H1 (cell line): ENCODE data around the gene COL25A1. TPM values are rescaled to one million over a fixed set of nuclear protein-coding genes. Genes with fewer than 3 reads are reported as not detected.

ENCODE experiments used
- CTCF ChIA-PET: fragments of 300-600 bp; sonication (Branson Sonifier 250); formaldehyde crosslinking; loops from one replicate; lab custom pipeline; 2021; ENCODE audit not compliant: partially characterized antibody; lab: Charles Lee
- POLR2A ChIA-PET: fragments of 300-600 bp; sonication (Branson Sonifier 250); formaldehyde crosslinking; loops from one replicate; lab custom pipeline; 2021; ENCODE audit warnings: inconsistent platforms; ENCODE audit not compliant: partially characterized antibody; lab: Charles Lee
- DNase-seq, 2 experiments: peaks; one replicate each; pipeline versions ENCODE4 v3.0.0 to v3.0.0-alpha.2; 2010 to 2022; ENCODE audit warnings: low spot score in 2 of 2, low read depth in 1 of 2, mixed read lengths in 1 of 2
- FAIRE-seq: peaks from 2 replicates; lab custom pipeline; 2011; peaks lifted over from hg19 to GRCh38; lab: Jason Lieb, UNC
- H2AFZ ChIP-seq: 2 replicates; pipeline ENCODE4 v1.8.1; 2012; ENCODE audit warnings: low read length, inconsistent platforms
- H2AK5ac ChIP-seq: 2 replicates; pipeline ENCODE4 v1.6.1; 2013; ENCODE audit warnings: low read depth, low read length
- H2BK120ac ChIP-seq: replicated peaks from 2 replicates; pipeline ENCODE3; 2013; ENCODE audit warnings: low read depth, low read length, inconsistent platforms
- H2BK12ac ChIP-seq: 2 replicates; pipeline ENCODE4 v1.6.1; 2013; ENCODE audit warnings: low read depth, low read length
- H2BK15ac ChIP-seq: 2 replicates; pipeline ENCODE4 v1.6.1; 2013; ENCODE audit warnings: low read length
- H2BK20ac ChIP-seq: 2 replicates; pipeline ENCODE4 v1.6.1; 2013; ENCODE audit warnings: low read length
- H2BK5ac ChIP-seq: 2 replicates; pipeline ENCODE4 v1.6.1; 2013; ENCODE audit warnings: low read depth, low read length
- H3K14ac ChIP-seq: 2 replicates; pipeline ENCODE4 v1.6.1; 2013; ENCODE audit warnings: inconsistent platforms; ENCODE audit not compliant: insufficient read length
- H3K18ac ChIP-seq: 2 replicates; pipeline ENCODE4 v1.6.1; 2013; ENCODE audit warnings: low read length; ENCODE audit errors: extremely low read depth
- H3K23ac ChIP-seq: 2 replicates; pipeline ENCODE4 v1.6.1; 2013; ENCODE audit warnings: inconsistent platforms; ENCODE audit not compliant: insufficient read length
- H3K23me2 ChIP-seq: 2 replicates; pipeline ENCODE4 v1.6.1; 2013; ENCODE audit warnings: low read depth, low read length
- H3K27ac ChIP-seq: 2 replicates; pipeline ENCODE4 v1.6.1; 2011; ENCODE audit warnings: low read depth, low read length, inconsistent platforms
- H3K27me3 ChIP-seq, 4 experiments: replicated peaks in 1 of 4; 1 replicate in 1 of 4; 2 replicates in 3 of 4; pipeline versions ENCODE4 v1.6.1 to v1.8.1; 2011 to 2013; ENCODE audit warnings: low read length in 3 of 4, mild to moderate bottlenecking in 3 of 4, inconsistent platforms in 2 of 4, mixed read lengths in 2 of 4, moderate library complexity in 1 of 4; ENCODE audit not compliant: control insufficient read depth in 3 of 4, insufficient read depth in 3 of 4; ENCODE audit errors: extremely low read depth in 1 of 4
- H3K36me3 ChIP-seq, 4 experiments: 2 replicates each; pipeline versions ENCODE4 v1.6.1 to v1.8.1; 2011 to 2013; ENCODE audit warnings: mild to moderate bottlenecking in 4 of 4, low read length in 3 of 4, moderate library complexity in 2 of 4, control low read depth in 1 of 4, inconsistent platforms in 1 of 4; ENCODE audit not compliant: insufficient read depth in 4 of 4, control insufficient read depth in 2 of 4
- H3K4ac ChIP-seq: replicated peaks from 2 replicates; pipeline ENCODE3; 2013; ENCODE audit warnings: low read length, low read depth, mixed read lengths, inconsistent platforms; ENCODE audit not compliant: insufficient read length
- H3K4me1 ChIP-seq, 4 experiments: replicated peaks in 1 of 4; 1 replicate in 1 of 4; 2 replicates in 3 of 4; pipeline versions ENCODE4 v1.6.1 to v1.8.1; 2011 to 2013; ENCODE audit warnings: low read length in 3 of 4, inconsistent platforms in 2 of 4, mixed read lengths in 1 of 4; ENCODE audit not compliant: insufficient read depth in 4 of 4, control insufficient read depth in 3 of 4
- H3K4me2 ChIP-seq, 2 experiments: 2 replicates each; pipeline versions ENCODE4 v1.6.1 to v1.8.1; 2011 to 2013; ENCODE audit warnings: low read depth in 2 of 2, low read length in 2 of 2, control low read depth in 1 of 2, inconsistent platforms in 1 of 2, mild to moderate bottlenecking in 1 of 2; ENCODE audit not compliant: insufficient read depth in 1 of 2
- H3K4me3 ChIP-seq, 4 experiments: fragments of 200-600, 300-600 bp in 1 of 4; sonication (generic), shearing (Covaris generic), sonication (Bioruptor Twin) in 1 of 4; 2 replicates each; pipeline versions ENCODE4 v1.5.1 to v1.8.1; 2011 to 2016; ENCODE audit warnings: low read length in 4 of 4, low read depth in 3 of 4, control low read depth in 2 of 4, inconsistent platforms in 2 of 4, mild to moderate bottlenecking in 2 of 4, mixed read lengths in 1 of 4, moderate library complexity in 1 of 4; ENCODE audit not compliant: insufficient read depth in 2 of 4; ENCODE audit errors: extremely low read depth in 1 of 4
- H3K56ac ChIP-seq: replicated peaks from 2 replicates; pipeline ENCODE3; 2013; ENCODE audit warnings: low read depth, mild to moderate bottlenecking, mixed read lengths, low read length, inconsistent platforms; ENCODE audit not compliant: insufficient read length
- H3K79me1 ChIP-seq: 2 replicates; pipeline ENCODE4 v1.6.1; 2013; ENCODE audit warnings: low read depth, low read length, control low read depth
- H3K79me2 ChIP-seq, 2 experiments: 2 replicates each; pipeline versions ENCODE4 v1.6.1 to v1.8.1; 2012 to 2013; ENCODE audit warnings: low read length in 2 of 2, mild to moderate bottlenecking in 2 of 2, inconsistent platforms in 1 of 2; ENCODE audit not compliant: insufficient read depth in 2 of 2, control insufficient read depth in 1 of 2
- H3K9ac ChIP-seq, 4 experiments: replicated peaks in 1 of 4; 1 replicate in 1 of 4; 2 replicates in 3 of 4; pipeline versions ENCODE4 v1.6.1 to v1.8.1; 2011 to 2013; ENCODE audit warnings: low read depth in 3 of 4, low read length in 3 of 4, control low read depth in 2 of 4, mild to moderate bottlenecking in 2 of 4, moderate library complexity in 2 of 4, inconsistent platforms in 1 of 4; ENCODE audit errors: extremely low read depth in 1 of 4
- H3K9me3 ChIP-seq, 2 experiments: 2 replicates each; pipeline versions ENCODE4 v1.6.1 to v1.8.1; 2012 to 2013; ENCODE audit warnings: mild to moderate bottlenecking in 2 of 2, moderate library complexity in 2 of 2, control low read depth in 1 of 2, inconsistent platforms in 1 of 2, low read depth in 1 of 2, low read length in 1 of 2, mixed read lengths in 1 of 2; ENCODE audit not compliant: insufficient read depth in 2 of 2
- H4K20me1 ChIP-seq, 2 experiments: replicated peaks in 1 of 2; 2 replicates each; pipeline versions ENCODE3 to v1.8.1; 2011 to 2013; ENCODE audit warnings: inconsistent platforms in 2 of 2, low read length in 2 of 2, mild to moderate bottlenecking in 1 of 2; ENCODE audit not compliant: insufficient read depth in 2 of 2, control insufficient read depth in 1 of 2
- H4K5ac ChIP-seq: 2 replicates; pipeline ENCODE4 v1.6.1; 2013; ENCODE audit warnings: low read length, low read depth, mixed read lengths, inconsistent platforms; ENCODE audit not compliant: insufficient read length
- H4K8ac ChIP-seq: 2 replicates; pipeline ENCODE4 v1.8.0; 2013; ENCODE audit warnings: mild to moderate bottlenecking, moderate library complexity, low read length, inconsistent platforms; ENCODE audit not compliant: insufficient read depth; ENCODE audit errors: extremely low read depth
- H4K91ac ChIP-seq: replicated peaks from 2 replicates; pipeline ENCODE3; 2013; ENCODE audit warnings: low read length, mixed read lengths, inconsistent platforms; ENCODE audit not compliant: insufficient read length
- BCL11A ChIP-seq, 2 experiments: IDR thresholded peaks; one replicate each; pipeline ENCODE4 v1.6.1; 2011; ENCODE audit warnings: low read depth in 2 of 2, low read length in 2 of 2, mild to moderate bottlenecking in 2 of 2
- BRCA1 ChIP-seq: IDR thresholded peaks from 2 replicates; pipeline ENCODE4 v1.6.1; 2012; ENCODE audit warnings: low read depth, low read length, improper control_type of control experiment
- FOSL1 ChIP-seq: IDR thresholded peaks from 2 replicates; pipeline ENCODE4 v1.6.1; 2011; ENCODE audit warnings: mild to moderate bottlenecking, low read depth, low read length, moderate library complexity; ENCODE audit not compliant: insufficient read depth
- RAD21 ChIP-seq, 2 experiments: IDR thresholded peaks in 1 of 2; conservative IDR thresholded peaks in 1 of 2; 2 replicates each; pipeline ENCODE4 v1.6.1; 2011; ENCODE audit warnings: low read depth in 2 of 2, low read length in 2 of 2, improper control_type of control experiment in 1 of 2, inconsistent platforms in 1 of 2, mild to moderate bottlenecking in 1 of 2, moderate library complexity in 1 of 2
- SIRT6 ChIP-seq: IDR thresholded peaks from one replicate; pipeline ENCODE4 v1.7.1; 2012; ENCODE audit warnings: low read length, inconsistent platforms
- WGBS, 2 experiments: shearing (Covaris generic) in 1 of 2; methylation state at CpG; one replicate each; pipeline versions ENCODE4 v1.1.6 to v1.1.7; 2013 to 2015; ENCODE audit warnings: low lambda C conversion rate in 2 of 2, mixed read lengths in 2 of 2, inconsistent platforms in 1 of 2, low coverage in 1 of 2, missing lambda C conversion rate in 1 of 2; ENCODE audit not compliant: insufficient replicate concordance in 2 of 2, insufficient coverage in 1 of 2, insufficient read length in 1 of 2; ENCODE audit errors: extremely low coverage in 1 of 2, missing lambda C conversion rate in 1 of 2; 5-methylcytosine and 5-hydroxymethylcytosine counted together
- polyA plus RNA-seq, 7 experiments: library from polyadenylated mRNA; depleted of rRNA in 3 of 7; stranded (reverse) in 5 of 7; unstranded in 2 of 7; fragments of >200 nt in 5 of 7; fragments of 200-250 nt in 2 of 7; gene quantifications; 1 replicate in 5 of 7; 2 replicates in 1 of 7; 4 replicates in 1 of 7; pipeline versions ENCODE4 v1.2.1 to v1.2.3, GENCODE V29; 2011 to 2013; ENCODE audit warnings: missing spikeins in 2 of 7, mixed read lengths in 2 of 7
- total RNA-seq: library from RNA; stranded (reverse); fragmentation: NEBNext Ultra II Directional; extraction: Animal tissue kit (Norgen Biotek cat#: 25700); gene quantifications from 2 replicates; pipeline ENCODE4 v1.2.1, GENCODE V29; 2021

COL25A1 gene
- total and polyA plus RNA-seq, 2 of the 8 experiments (the other 6 are each of a cell fraction or from before 2014, with no cell fraction given) = 1.1 to 8.3 TPM

- Histone ChIP-seq H4K8ac (no peak overlapping the region), H2AFZ (no peak overlapping the region), H2AK5ac (no peak overlapping the region), H4K20me1 (no peaks in the 10 kb centered on the region), H3K4me3 (no peak overlapping the region), H3K23me2 (no peaks in the 10 kb centered on the region), H3K9me3 (no peaks in the 10 kb centered on the region), H3K18ac (no peak overlapping the region), H3K4ac (no peak overlapping the region), H3K56ac (no peak overlapping the region), H3K79me2 (no peaks in the 10 kb centered on the region), H3K27me3 (no peaks in the 10 kb centered on the region), H4K91ac (no peak overlapping the region), H4K5ac (no peak overlapping the region), H3K27ac (no peak overlapping the region), H2BK120ac (no peak overlapping the region), H3K14ac (no peak overlapping the region), H3K23ac (no peak overlapping the region), H3K9ac (no peak overlapping the region), H2BK20ac (no peak overlapping the region), H3K4me1 (no peaks in the 10 kb centered on the region), H3K36me3 (no peaks in the 10 kb centered on the region), H3K4me2 (no peak overlapping the region), H2BK5ac (no peak overlapping the region), H3K79me1 (no peaks in the 10 kb centered on the region), H2BK15ac (no peak overlapping the region), H2BK12ac (no peak overlapping the region)
- FAIRE-seq = peak; percentile 7
- WGBS, 2 experiments = 87% methylated on average over 3 of the region's 3 CpGs; no CpG with 5 or more reads in 1 of the 2 experiments
- ChIA-PET POLR2A (interaction anchor here (0.7 kb wide), 1 partner anchor 101 kb away, joined by 3 read pairs; no protein-coding TSS in a partner anchor), CTCF (no interaction called here)
- no peak for DNase-seq
- TF ChIP-seq SIRT6 = no peak
- no peak for TF ChIP-seq RAD21 (IDR thresholded peaks at IDR 0.05 in 1 of 2, conservative IDR thresholded peaks at IDR 0.05 in 1 of 2; ENCODE audit: low read depth in 2 of 2, low read length in 2 of 2)
- TF ChIP-seq BCL11A (IDR thresholded peaks at IDR 0.05; ENCODE audit: low read depth in 2 of 2, low read length in 2 of 2) = no peak
- no peak for TF ChIP-seq BRCA1
- no peak for TF ChIP-seq FOSL1
Measured at GRCh38 chr4:109251396-109251795, 51.1 kb downstream of the COL25A1 start.
